Breast epithelium (tissue), 4 donors: ENCODE data around the gene RTEL1. TPM values are rescaled to one million over a fixed set of nuclear protein-coding genes. Genes with fewer than 3 reads are reported as not detected.

ENCODE experiments used
- DNase-seq, 2 donors: peaks; one replicate each; pipeline ENCODE4 v3.0.0-alpha.2; 2019; ENCODE audit warnings: low spot score in 2 of 2
- H3K27ac ChIP-seq, 2 donors: fragments of 200-600 bp; sonication (generic) in 1 of 2; one replicate each; pipeline ENCODE4 v1.5.1; 2016 to 2019; ENCODE audit warnings: mild to moderate bottlenecking in 1 of 2
- H3K27me3 ChIP-seq, 2 donors: fragments of 200-600 bp; sonication (generic) in 1 of 2; one replicate each; pipeline versions ENCODE4 v1.5.1 to v1.6.0; 2017 to 2019; ENCODE audit warnings: control low read depth in 1 of 2, mild to moderate bottlenecking in 1 of 2
- H3K36me3 ChIP-seq: fragments of 200-600 bp; one replicate; pipeline ENCODE4 v1.5.1; 2019
- H3K4me1 ChIP-seq, 2 donors: fragments of 200-600 bp; sonication (generic); one replicate each; pipeline ENCODE4 v1.5.1; 2016 to 2019; ENCODE audit warnings: control low read depth in 1 of 2
- H3K4me3 ChIP-seq, 3 donors: fragments of 200-600 bp; sonication (generic); 1 replicate in 2 of 3; 2 replicates in 1 of 3; pipeline ENCODE4 v1.5.1; 2016 to 2019; ENCODE audit warnings: mild to moderate bottlenecking in 3 of 3, moderate library complexity in 2 of 3
- H3K9me3 ChIP-seq, 2 donors: fragments of 200-600 bp; sonication (generic) in 1 of 2; one replicate each; pipeline ENCODE4 v1.5.1; 2016 to 2019; ENCODE audit warnings: control low read depth in 1 of 2
- POLR2A ChIP-seq: fragments of 450-650 bp; IDR thresholded peaks from one replicate; pipeline ENCODE4 v1.6.1; 2016; ENCODE audit warnings: antibody characterized with exemption, mild to moderate bottlenecking, moderate library complexity
- POLR2AphosphoS5 ChIP-seq, 3 donors: sonication (generic); formaldehyde crosslinking; IDR thresholded peaks; one replicate each; pipeline ENCODE4 v1.6.1; 2017; ENCODE audit warnings: antibody characterized with exemption in 3 of 3
- intact Hi-C: fragments of 100-400 bp; cut with DNase I; formaldehyde crosslinking; loops from one replicate; pipeline ENCODE4 v1.15.1; 2023; ENCODE audit warnings: low total_unique reads
- total RNA-seq, 3 donors: library from RNA; depleted of rRNA; stranded (reverse); fragments of >200 nt; gene quantifications; one replicate each; pipeline ENCODE4 v1.1.0, GENCODE V29; 2016
- TF ChIP-seq, protein P1 (sequence below), 3 donors: fragments of 450-650 bp; IDR thresholded peaks; one replicate each; pipeline ENCODE4 v1.5.1; 2016 to 2017; ENCODE audit warnings: antibody characterized with exemption in 3 of 3, mild to moderate bottlenecking in 3 of 3, moderate library complexity in 3 of 3

Gene RTEL1
- total RNA-seq, 3 donors from 2014 or later, result 12.5 to 22.3 (median 15.1) TPM

DNA sequence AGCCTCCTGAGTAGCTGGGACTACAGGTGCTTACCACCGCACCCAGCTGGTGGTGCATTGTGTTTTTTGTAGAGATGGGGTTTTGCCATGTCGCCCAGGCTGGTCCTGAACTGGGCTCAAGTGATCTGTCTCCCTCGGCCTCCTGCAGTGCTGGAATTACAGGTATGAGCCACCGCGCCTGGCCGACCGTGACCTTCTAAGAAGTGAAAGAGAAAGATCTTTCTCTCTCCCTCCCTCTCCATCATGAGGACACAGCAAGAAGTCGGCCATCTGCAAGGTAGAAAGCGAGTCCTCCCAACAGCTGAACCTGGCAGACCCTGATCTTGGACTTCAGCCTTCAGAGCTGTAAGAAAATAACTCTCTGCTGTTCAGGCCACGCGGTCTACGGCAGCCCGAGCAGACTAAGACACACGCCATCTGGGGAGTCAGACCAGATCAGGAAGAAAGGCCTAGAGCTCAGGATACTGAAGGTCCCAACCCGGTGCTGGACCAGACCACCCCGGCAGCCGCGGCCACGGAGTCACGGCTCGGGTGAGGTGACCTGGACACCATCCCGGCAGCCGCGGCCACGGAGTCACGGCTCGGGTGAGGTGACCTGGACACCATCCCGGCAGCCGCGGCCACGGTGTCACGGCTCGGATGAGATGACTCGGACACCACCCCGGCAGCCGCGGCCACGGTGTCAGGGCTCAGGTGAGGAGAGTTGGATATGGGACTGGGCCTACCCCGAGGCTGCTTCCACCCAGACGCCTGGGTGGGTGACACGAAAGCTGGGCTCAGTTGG lies 40.8 kb upstream of the RTEL1 start:
- intact Hi-C loops, result no loop called here
- Histone ChIP-seq H3K9me3 (no peaks in the 10 kb centered on the region), H3K27ac (no peak overlapping the region), H3K27me3 (no peaks in the 10 kb centered on the region), H3K4me3 (no peak overlapping the region), H3K36me3 (no peaks in the 10 kb centered on the region), H3K4me1 (no peaks in the 10 kb centered on the region)
- DNase-seq, result no peak
- TF ChIP-seq POLR2A, result no peak
- TF ChIP-seq, protein P1, sequence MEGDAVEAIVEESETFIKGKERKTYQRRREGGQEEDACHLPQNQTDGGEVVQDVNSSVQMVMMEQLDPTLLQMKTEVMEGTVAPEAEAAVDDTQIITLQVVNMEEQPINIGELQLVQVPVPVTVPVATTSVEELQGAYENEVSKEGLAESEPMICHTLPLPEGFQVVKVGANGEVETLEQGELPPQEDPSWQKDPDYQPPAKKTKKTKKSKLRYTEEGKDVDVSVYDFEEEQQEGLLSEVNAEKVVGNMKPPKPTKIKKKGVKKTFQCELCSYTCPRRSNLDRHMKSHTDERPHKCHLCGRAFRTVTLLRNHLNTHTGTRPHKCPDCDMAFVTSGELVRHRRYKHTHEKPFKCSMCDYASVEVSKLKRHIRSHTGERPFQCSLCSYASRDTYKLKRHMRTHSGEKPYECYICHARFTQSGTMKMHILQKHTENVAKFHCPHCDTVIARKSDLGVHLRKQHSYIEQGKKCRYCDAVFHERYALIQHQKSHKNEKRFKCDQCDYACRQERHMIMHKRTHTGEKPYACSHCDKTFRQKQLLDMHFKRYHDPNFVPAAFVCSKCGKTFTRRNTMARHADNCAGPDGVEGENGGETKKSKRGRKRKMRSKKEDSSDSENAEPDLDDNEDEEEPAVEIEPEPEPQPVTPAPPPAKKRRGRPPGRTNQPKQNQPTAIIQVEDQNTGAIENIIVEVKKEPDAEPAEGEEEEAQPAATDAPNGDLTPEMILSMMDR (IDR thresholded peaks at IDR 0.05), result no peak
- no peak for TF ChIP-seq POLR2AphosphoS5 (IDR thresholded peaks at IDR 0.05)

DNA sequence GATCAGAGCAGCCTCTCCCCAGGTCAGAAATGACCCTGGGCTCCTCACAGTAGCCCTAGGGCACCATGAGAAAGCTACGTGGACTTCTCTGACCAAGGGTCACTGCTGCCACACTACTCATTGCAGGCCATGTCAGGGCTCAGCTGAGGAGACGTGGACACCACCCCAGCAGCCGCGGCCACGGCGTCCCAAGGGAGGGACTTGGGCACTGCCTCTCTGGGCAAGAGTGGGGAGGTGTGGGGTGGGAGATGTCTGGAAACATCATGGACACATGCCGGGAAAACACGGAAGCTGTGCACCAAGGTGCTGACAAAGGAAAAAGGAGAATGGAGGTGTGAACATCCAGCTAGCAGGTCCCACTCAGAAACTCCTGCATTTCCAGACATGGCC lies 40.2 kb upstream of the RTEL1 start:
- Histone ChIP-seq H3K4me1 (no peaks in the 10 kb centered on the region), H3K9me3 (no peaks in the 10 kb centered on the region), H3K36me3 (no peaks in the 10 kb centered on the region), H3K27me3 (no peaks in the 10 kb centered on the region), H3K27ac (no peak overlapping the region), H3K4me3 (no peak overlapping the region)
- TF ChIP-seq POLR2A (no peak), POLR2AphosphoS5 (IDR thresholded peaks at IDR 0.05) (no peak)
- TF ChIP-seq, protein P1 (IDR thresholded peaks at IDR 0.05), result no peak
- intact Hi-C loops, result no loop called here
- no peak for DNase-seq

DNA sequence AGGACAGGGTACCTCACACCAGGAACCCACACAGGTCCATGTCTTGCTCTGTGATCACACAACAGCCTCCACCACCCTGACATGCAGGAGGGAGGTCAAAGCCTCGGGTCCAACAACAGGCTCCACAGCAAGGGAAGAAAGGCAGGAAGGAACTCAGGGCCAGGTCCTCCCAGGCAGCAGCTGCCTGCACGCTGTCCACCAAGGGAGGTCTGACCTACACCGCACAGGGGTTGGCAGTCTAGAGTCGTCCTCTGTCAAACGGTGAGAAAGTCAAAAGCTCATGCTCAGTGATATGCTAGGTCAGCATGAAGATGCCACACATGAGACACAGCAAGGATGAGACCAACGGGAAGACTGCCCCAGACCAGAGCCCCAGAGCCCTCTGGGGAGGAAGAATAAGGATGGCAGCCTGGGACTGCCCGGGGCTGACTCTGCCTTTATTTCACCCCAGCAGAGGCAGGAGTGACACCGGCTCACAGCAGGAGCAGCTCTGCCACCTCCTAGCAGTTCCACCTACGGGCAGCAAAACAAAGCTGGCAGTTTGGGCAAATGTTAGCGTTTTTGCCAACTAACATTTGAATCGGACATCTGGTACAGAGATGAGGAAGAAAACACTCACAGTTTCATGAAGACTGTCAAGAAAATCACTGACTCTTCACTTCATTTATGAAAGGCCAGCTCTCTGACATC lies 39.7 kb upstream of the RTEL1 start:
- no peaks in the 10 kb centered on the region for H3K36me3 ChIP-seq

DNA sequence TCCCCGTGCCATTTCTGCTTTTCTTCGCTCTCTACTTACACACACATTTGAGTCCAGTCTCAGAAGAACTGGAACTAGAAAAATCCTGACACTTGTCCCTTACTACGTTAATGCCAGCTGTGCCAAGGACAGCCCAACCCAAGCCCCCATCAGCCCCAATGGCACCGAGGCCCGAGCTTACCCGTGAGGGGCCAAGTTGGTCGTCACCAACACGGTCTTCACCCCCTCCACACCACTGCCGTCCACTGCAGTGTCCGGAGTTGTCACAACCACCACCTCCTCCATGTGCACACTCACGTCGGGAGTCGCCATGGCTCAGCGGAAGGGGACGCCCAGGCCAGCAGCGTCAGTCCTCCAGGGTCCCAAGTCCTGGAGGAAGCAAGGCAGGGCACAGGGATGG lies 39.0 kb upstream of the RTEL1 start:
- H3K36me3 ChIP-seq, result no peaks in the 10 kb centered on the region
- no peaks in the 10 kb centered on the region for H3K4me1 ChIP-seq
- H3K9me3 ChIP-seq, result no peaks in the 10 kb centered on the region
- TF ChIP-seq, protein P1 (IDR thresholded peaks at IDR 0.05), result no peak
- H3K27ac ChIP-seq, result no peak overlapping the region
- no peak for DNase-seq
- H3K4me3 ChIP-seq, result no peak overlapping the region
- intact Hi-C loops, result no loop called here
- H3K27me3 ChIP-seq, result no peaks in the 10 kb centered on the region

More for the DNA sequence above, 39.7 kb upstream of the RTEL1 start:
- TF ChIP-seq, protein P1 (IDR thresholded peaks at IDR 0.05), result no peak
- TF ChIP-seq POLR2A (no peak), POLR2AphosphoS5 (IDR thresholded peaks at IDR 0.05) (no peak)
- Histone ChIP-seq H3K27ac (no peak overlapping the region), H3K4me1 (no peaks in the 10 kb centered on the region), H3K4me3 (no peak overlapping the region), H3K9me3 (no peaks in the 10 kb centered on the region), H3K27me3 (no peaks in the 10 kb centered on the region)
- no peak for DNase-seq
- intact Hi-C loops, result no loop called here

DNA sequence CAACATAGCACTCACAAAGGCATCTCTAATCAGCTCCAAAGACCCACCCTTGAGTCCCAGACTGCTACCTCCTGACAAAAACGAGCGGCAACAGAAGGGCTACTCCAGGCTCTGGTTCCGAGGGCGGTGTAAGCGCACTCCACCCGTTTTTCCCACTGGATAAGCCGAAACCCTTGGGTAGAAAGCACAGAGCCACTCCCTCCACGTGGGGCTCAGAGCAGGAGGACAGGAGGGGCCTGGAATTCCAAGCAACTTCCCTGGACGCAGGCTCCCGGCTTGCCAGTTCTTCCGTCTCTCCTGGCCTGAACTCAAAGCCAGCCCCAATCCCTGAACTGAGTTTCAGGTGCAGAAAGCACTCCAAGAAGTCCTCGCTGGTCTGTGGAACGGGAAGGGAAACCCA lies 38.6 kb upstream of the RTEL1 start:
- intact Hi-C loops, result no loop called here
- Histone ChIP-seq H3K27ac (no peak overlapping the region), H3K27me3 (no peaks in the 10 kb centered on the region), H3K9me3 (no peaks in the 10 kb centered on the region), H3K4me1 (no peaks in the 10 kb centered on the region), H3K4me3 (no peak overlapping the region), H3K36me3 (no peaks in the 10 kb centered on the region)
- TF ChIP-seq, protein P1 (IDR thresholded peaks at IDR 0.05), result no peak
- DNase-seq, result no peak
